Calu3 (cell line): ENCODE measurements around the gene EEPD1. TPM values are rescaled to one million over a fixed set of nuclear protein-coding genes. Genes with fewer than 3 reads are reported as not detected.

ENCODE experiments used
- BruUV-seq: library from RNA; stranded (reverse); fragments of 400-500 nt; replicated peaks from 2 replicates; lab custom pipeline; 2021; lab: Mats Ljungman, UMichigan
- CTCF ChIA-PET: fragments of 300-600 bp; sonication (Branson Sonifier 250); formaldehyde crosslinking; loops from one replicate; lab custom pipeline; 2022; ENCODE audit warnings: antibody characterized with exemption; lab: Charles Lee
- DNase-seq: peaks from one replicate; pipeline ENCODE4 v3.0.0; 2022
- H3K27ac Mint-ChIP-seq: one replicate; pipeline ENCODE4 v1.8.0; 2022; ENCODE audit warnings: mixed read lengths; ENCODE audit not compliant: unreplicated experiment
- H3K27me3 Mint-ChIP-seq: one replicate; pipeline ENCODE4 v1.8.0; 2022; ENCODE audit warnings: mixed read lengths; ENCODE audit not compliant: unreplicated experiment
- H3K36me3 Mint-ChIP-seq: one replicate; pipeline ENCODE4 v1.8.0; 2022; ENCODE audit warnings: mild to moderate bottlenecking, moderate library complexity, mixed read lengths; ENCODE audit not compliant: insufficient read depth, unreplicated experiment
- H3K4me1 Mint-ChIP-seq: one replicate; pipeline ENCODE4 v1.8.0; 2022; ENCODE audit warnings: mild to moderate bottlenecking, low read depth, mixed read lengths; ENCODE audit not compliant: unreplicated experiment
- H3K4me3 Mint-ChIP-seq: one replicate; pipeline ENCODE4 v1.8.0; 2022; ENCODE audit warnings: mild to moderate bottlenecking, low read depth, moderate library complexity, mixed read lengths; ENCODE audit not compliant: unreplicated experiment
- H3K9me3 Mint-ChIP-seq: one replicate; pipeline ENCODE4 v1.8.0; 2022; ENCODE audit warnings: low read depth, mixed read lengths; ENCODE audit not compliant: unreplicated experiment
- intact Hi-C: fragments of 100-400 bp; cut with micrococcal nuclease; formaldehyde crosslinking; loops from one replicate; pipeline ENCODE4 v1.10.0; 2022; ENCODE audit not compliant: unreplicated experiment
- total RNA-seq: library from RNA; stranded (reverse); gene quantifications from 2 replicates; pipeline ENCODE4 v1.2.3, GENCODE V29; 2022
- TF ChIP-seq, protein P1 (sequence below): fragments of 200-600 bp; IDR thresholded peaks from one replicate; pipeline ENCODE4 v1.8.0; 2022; ENCODE audit warnings: antibody characterized with exemption; ENCODE audit not compliant: unreplicated experiment

The EEPD1 gene
- total RNA-seq, 1 experiment from 2014 or later: 48.8 TPM

DNA sequence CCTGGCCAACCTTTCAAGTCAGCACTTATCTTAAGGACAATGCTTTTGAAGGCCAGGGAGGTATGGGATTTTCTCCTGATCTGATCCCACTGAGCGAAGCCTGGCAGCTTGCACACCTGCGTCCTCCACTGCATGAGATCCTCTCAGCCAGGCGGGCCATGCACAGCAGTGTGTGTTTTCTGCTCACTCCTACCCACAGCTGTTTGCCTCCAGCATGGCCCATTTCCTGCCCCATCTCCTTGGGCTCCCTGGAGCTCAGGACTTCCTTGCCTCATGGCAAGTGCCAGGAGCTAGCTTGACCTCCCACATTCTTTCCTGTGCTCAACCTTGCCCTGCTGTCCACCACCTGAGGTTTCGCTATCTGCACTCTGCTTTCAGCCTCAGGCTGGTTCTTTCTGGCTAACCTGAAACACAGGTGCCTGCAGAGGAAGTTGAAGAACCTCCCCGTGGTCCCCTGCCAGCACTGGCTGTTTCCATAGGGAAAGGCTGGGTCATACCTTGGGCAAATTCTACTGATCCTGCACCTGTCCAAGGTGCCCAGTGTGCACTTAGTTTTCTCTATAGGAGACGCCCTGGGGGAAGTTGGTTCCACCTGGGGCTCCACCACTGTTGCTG, 43.9 kb upstream of the EEPD1 start:
- Mint-ChIP-seq H3K9me3 (no peaks in the 10 kb centered on the region), H3K4me3 (no peak overlapping the region), H3K4me1 (peaks cover 32% of the 10 kb centered on the region), H3K36me3 (peaks cover 5% of the 10 kb centered on the region), H3K27ac (no peak overlapping the region), H3K27me3 (no peaks in the 10 kb centered on the region)
- intact Hi-C loops: no loop called here
- CTCF ChIA-PET: interaction anchor here (0.5 to 0.7 kb wide), 2 partner anchors 20 to 164 kb away, joined by 3 to 4 read pairs; no protein-coding TSS in a partner anchor
- no peak for DNase-seq
- TF ChIP-seq, protein P1, sequence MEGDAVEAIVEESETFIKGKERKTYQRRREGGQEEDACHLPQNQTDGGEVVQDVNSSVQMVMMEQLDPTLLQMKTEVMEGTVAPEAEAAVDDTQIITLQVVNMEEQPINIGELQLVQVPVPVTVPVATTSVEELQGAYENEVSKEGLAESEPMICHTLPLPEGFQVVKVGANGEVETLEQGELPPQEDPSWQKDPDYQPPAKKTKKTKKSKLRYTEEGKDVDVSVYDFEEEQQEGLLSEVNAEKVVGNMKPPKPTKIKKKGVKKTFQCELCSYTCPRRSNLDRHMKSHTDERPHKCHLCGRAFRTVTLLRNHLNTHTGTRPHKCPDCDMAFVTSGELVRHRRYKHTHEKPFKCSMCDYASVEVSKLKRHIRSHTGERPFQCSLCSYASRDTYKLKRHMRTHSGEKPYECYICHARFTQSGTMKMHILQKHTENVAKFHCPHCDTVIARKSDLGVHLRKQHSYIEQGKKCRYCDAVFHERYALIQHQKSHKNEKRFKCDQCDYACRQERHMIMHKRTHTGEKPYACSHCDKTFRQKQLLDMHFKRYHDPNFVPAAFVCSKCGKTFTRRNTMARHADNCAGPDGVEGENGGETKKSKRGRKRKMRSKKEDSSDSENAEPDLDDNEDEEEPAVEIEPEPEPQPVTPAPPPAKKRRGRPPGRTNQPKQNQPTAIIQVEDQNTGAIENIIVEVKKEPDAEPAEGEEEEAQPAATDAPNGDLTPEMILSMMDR: no peak
- no TSS peak for BruUV-seq

DNA sequence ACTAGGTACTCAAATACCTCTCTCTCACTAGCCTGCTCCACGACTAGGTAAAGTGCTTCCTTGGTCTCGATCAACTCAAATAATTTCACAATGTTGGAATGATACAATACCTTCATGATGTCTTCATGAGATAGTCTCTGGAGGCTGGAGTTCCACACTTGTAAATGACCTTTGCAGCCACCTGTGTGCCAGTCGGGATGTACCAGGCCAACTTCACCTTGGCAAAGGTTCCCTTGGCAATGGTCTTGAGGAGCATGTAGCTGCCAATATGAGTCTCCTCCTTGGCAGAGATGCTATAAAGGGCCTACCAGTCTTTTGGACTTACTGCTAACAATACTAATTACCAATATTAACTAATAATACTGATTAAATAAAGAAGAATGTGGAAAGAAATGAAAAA, 42.5 kb upstream of the EEPD1 start:
- Mint-ChIP-seq H3K27ac (no peak overlapping the region), H3K4me1 (peaks cover 44% of the 10 kb centered on the region), H3K36me3 (peaks cover 5% of the 10 kb centered on the region), H3K9me3 (no peaks in the 10 kb centered on the region), H3K27me3 (no peaks in the 10 kb centered on the region), H3K4me3 (no peak overlapping the region)
- TF ChIP-seq, protein P1: no peak
- CTCF ChIA-PET: interaction anchor here (0.7 kb wide), 2 partner anchors 25 to 97 kb away, joined by 4 read pairs; no protein-coding TSS in a partner anchor
- no peak for DNase-seq
- no TSS peak for BruUV-seq
- intact Hi-C loops: loop anchor here (10.0 kb wide), 2 partner anchors 126 to 274 kb away; partner anchors contain the start of gene ANLN

DNA sequence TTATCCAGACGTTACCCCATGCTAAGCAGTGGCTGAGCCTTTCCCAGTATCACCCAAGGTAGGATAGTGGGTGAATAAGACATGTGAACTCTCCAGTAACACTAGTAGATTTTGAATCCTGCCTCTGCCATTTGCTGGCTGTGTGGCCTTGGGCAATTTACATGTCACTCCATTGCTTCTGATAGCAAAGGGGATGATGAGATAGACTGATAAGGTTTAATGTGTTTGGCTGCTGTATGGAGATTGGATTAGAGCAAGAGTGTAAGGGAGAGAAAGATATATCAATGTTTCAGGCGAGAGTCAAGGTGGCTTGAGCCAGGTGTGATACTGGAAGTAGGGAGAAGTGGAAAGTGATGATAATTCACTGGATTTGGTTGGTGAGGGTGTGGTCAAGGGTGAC, 40.1 kb upstream of the EEPD1 start:
- no peaks in the 10 kb centered on the region for H3K27me3 Mint-ChIP-seq
- intact Hi-C loops: loop anchor here (10.0 kb wide), 2 partner anchors 128 to 272 kb away; partner anchors contain the start of gene ANLN
- TF ChIP-seq, protein P1: no peak
- peaks cover 5% of the 10 kb centered on the region for H3K36me3 Mint-ChIP-seq
- no peak overlapping the region for H3K4me3 Mint-ChIP-seq
- peaks cover 56% of the 10 kb centered on the region for H3K4me1 Mint-ChIP-seq
- no TSS peak for BruUV-seq
- no peak for DNase-seq
- H3K9me3 Mint-ChIP-seq: no peaks in the 10 kb centered on the region
- CTCF ChIA-PET: no interaction called here
- no peak overlapping the region for H3K27ac Mint-ChIP-seq

DNA sequence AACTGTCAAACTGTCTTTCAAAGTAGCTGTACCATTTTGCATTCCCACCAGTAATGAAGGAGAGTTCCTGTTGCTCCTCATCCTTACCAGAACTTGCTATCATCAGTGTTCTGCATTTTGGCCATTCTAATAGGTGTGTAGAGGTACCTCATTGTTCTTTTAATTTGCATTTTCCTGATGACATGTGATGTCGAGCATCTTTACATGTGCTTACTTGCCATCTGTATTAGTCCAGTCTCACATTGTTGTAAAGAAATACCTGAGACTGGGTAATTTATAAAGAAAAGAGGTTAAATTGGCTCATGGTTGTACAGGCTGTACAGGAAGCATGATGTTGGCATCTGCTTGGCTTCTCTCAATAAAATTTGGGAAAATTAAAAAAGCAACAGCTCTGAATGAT, 38.7 kb upstream of the EEPD1 start:
- intact Hi-C loops: loop anchor here (10.0 kb wide), 2 partner anchors 130 to 270 kb away; partner anchors contain the start of gene ANLN
- Mint-ChIP-seq H3K4me3 (no peak overlapping the region), H3K27ac (no peak overlapping the region), H3K9me3 (no peaks in the 10 kb centered on the region), H3K27me3 (no peaks in the 10 kb centered on the region), H3K4me1 (peaks cover 60% of the 10 kb centered on the region), H3K36me3 (peaks cover 1% of the 10 kb centered on the region)
- DNase-seq: no peak
- CTCF ChIA-PET: interaction anchor here (1.9 kb wide), 1 partner anchor 8 kb away, joined by 7 read pairs; no protein-coding TSS in a partner anchor
- BruUV-seq: no TSS peak
- TF ChIP-seq, protein P1: no peak
